ENCODE measurements around the gene FARP1.
"Not testable (repeated sequence)": the region's sequence is repeated elsewhere in the genome, so short reads cannot be mapped to it uniquely, and the experiment has no call there.

The FARP1 gene

DNA sequence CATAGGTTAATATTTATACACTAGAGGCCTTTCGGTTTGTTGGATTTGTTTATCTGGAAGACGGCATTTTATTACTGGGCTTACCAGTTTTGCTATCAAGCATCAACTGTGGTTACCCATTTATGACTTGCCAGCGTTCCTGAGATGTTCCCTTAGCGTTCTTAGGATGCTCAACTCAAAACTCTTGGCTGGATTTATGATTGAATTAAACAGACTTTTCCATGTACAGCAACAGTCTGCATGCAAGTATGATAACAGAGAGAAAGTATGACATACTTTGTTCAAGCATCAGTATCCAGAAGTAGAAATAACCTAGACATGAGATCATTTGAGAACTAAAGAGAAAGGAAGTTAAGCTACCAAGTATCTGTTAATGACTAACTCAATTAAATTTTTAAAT, 64.1 kb downstream of the FARP1 start:
- no peak for ATAC-seq

DNA sequence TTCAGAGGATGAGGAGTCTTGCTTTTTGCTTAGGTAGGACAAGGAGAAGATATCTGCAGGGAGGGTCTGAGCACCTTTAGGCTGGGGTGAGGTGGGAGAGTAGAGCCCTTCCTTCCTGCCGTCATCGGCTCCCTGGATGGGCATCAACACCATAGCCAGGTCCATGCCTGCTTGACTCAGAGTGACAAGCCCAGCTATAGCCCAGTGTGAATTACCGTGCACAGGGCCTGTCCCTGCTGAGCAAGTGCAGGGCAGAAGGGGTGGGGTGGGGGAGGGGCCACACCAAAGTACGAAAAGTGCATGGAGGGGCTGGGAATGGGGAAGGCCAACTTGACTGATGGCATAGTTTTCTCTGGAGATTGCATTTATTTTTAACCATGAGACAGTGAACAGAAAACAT, 64.5 kb downstream of the FARP1 start:
- ATAC-seq: no peak

DNA sequence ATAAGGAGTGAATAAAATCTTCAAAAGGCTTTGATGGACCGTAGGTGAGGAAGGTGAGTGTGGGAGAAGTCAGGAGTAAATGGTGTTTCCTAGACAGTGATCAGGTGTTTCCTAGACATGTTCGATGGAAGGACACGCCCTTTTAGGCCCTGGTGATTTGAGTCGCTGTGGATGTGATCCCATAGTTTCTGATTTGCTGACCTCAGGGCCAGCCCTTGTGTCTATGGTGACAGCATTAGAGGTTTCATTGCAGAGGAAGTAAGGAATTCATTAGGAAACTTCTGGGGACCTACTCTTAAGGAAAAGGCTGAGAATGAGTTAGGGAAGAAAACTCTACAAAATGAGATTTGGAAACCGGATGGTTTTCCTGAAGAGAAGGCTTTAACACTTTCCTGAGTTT, 65.7 kb downstream of the FARP1 start:
- no peak for ATAC-seq

DNA sequence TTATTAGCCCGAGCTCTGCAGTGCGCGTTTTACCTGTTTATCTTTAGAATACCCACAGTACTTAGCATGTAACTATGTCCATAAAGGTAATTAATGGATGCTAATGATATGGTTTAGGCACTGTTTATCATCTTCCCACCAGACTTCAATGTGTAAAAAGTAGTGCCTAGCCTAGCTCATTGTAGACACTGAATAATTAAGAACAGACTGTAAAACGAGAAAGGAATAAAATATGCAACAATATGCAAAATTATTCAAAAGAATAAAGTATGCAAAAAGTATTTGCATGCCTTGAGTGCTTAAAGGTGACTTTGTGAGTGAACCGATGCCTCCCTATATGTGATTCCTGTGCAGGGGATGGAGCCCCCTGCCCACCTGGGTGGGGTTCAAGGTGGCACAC, 69.9 kb downstream of the FARP1 start:
- no peak for ATAC-seq

DNA sequence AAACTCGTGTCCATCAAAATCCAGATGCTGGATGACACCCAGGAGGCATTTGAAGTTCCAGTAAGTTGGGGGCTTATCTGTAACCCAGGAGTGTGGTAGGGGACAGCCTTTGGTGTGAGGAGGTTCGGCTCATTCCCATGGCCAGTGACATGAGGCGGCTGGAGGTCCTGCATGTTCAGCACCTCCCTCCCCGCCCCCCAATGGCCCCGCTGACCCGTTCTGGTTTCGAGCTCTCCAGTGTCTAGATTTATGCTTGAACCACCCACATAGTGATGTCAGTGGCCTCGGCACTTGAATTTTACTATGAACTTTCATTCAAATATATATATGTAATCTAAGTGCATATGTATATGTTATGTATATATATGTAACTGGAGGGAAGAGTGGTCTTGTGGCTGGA, 70.5 kb downstream of the FARP1 start:
- no peak for ATAC-seq

DNA sequence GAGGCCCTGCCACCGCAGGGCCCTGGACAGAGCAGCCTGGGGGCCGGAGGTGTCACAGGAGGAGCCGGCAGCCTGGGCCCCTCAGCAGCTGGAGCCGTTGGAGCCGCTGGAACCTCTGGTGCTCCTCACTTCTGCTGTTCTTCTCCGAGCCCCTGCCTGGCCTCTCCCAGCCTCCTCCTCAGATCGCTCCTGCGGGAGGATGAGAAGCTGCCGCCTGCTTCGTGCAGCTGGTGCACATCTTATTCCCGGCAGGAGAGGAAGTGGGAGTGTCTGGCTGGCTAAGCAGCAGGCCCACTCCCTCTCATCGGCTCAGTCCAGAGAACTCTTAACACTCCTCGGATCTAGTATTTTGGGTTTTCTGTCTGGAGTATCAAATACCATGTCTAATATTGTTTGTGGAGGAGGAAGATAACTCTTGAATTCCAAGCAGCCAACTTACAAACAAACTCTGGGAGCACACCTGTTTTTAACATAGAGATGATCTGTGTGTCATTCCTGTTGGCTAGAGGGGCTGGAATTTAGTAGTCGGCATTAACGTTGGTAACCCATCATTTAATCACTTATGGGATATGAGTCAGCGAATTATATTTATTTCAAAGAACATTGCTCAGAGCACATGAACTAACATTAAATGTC, 71.2 kb downstream of the FARP1 start:
- ATAC-seq: no peak

DNA sequence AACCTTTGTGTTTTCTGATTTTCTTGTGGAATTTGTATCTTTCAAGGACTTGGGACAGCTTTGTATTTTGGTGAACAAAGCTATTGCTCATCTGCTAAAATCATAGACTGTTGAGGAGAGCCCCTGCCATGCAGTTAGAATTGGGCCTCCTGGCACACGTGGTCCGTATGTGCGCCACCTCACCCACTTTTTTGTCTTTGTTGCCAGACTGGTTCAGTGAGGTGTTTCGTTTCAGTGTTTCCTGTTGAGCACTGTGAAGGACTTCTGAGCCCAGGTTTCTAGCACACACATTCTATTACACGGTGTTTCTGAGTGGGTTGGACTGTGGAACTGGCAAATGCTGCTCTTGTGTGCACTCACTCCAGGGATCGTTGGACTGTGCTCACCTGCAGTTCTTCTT, 71.8 kb downstream of the FARP1 start:
- no peak for ATAC-seq

DNA sequence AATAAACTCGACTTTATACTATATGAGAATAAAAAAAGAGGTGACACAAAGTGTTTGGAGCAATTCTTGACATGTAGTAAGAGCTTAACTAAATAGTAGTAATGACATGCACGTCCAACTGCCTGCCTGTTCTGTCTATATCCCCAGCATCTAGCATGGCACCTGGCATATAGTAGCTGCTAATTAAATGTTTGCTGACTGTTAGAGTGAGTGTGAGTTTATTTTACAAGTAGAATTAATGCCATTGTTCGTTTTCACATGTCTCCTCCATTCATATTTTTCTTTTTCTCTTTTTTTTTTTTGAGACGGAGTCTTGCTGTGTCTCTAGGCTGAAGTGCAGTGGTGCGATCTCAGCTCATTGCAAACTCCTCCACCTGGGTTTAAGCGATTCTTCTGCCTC, 72.6 kb downstream of the FARP1 start:
- ATAC-seq: no peak

DNA sequence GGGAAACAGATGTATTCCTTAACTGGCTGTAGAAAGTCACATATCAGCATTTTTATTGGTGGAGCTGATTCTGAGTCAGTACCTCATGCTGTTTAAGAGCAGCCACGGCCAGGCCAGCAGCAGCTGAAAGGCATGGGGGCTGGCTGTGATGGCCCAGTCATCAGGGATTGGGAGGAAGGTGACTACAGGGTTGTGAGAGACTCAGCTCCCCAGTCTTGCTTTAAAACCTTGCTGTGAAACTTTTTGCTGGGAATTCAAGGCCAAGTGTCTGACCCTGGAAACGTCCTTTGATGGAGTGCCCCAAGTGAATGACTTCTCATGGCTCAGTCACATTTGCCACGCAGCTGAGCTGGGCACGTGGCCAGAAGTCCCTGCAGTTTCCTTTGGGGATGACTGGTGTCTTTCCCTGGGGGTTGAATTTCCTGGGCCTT, 73.3 kb downstream of the FARP1 start:
- no peak for ATAC-seq

DNA sequence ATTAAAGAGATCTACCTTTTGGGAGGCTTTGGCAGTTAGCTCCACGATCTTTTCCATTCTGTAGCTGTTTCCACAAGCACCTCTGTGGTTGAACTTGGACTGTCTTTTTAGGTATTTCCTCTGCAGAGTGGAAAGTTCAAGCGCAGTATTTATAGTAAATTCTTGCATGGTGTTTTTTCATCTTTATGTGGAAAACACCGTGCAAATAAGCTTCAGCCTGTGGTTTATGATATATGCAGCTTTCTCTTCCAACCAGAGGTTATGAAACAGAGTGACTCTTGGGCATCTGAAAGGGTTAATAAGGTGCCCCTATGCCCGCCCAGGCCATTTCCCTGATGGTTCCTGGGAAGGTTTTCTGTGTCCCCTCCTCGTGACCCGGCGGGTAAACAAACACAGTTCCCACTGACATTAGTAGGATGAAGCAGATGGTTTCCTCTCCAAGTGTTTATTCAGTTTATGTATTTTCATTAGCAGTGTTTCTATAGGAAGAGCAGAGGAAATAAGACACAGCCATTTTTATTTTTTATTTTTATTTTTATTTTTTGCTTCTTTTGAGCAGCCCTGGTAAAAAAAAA, 73.9 kb downstream of the FARP1 start:
- no peak for ATAC-seq

DNA sequence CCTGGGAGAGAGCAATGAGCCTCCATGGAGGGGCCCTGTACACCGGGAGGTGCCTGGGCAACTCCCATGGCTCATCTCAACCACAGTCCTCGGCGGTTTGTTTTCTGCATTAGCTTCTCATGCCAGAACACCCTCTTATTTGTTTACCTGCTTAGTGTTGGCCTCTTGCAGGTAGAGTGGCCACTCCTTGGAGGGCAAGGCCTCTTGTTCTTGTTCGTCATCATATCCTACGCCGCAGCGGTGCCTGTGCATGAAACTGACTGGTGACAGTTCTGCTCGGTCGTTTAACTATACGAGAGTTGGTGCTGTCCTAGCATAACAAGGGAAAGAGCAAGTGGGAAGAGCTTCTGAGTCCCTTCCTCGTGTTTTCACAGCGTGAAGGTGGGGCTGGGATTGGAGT, 74.7 kb downstream of the FARP1 start:
- no peak for ATAC-seq

DNA sequence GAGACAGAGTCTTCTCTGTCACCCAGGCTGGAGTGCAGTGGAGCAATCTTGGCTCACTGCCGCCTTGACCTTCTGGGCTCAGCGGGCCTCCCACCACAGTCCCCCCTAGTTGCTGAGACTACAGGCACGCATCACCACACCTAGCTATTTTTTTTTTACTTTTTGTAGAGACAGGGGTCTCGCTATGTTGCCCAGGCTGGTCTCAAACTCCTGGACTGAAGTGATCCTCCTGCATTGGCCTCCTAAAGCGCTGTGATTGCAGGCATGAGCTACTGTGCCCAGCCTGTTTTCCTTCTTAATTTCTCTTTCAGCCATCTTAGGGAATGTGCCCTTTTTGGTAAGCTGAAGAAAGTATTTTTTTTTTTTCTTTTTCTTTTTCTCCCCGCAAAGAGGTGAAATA, 76.8 kb downstream of the FARP1 start:
- ATAC-seq: no peak

DNA sequence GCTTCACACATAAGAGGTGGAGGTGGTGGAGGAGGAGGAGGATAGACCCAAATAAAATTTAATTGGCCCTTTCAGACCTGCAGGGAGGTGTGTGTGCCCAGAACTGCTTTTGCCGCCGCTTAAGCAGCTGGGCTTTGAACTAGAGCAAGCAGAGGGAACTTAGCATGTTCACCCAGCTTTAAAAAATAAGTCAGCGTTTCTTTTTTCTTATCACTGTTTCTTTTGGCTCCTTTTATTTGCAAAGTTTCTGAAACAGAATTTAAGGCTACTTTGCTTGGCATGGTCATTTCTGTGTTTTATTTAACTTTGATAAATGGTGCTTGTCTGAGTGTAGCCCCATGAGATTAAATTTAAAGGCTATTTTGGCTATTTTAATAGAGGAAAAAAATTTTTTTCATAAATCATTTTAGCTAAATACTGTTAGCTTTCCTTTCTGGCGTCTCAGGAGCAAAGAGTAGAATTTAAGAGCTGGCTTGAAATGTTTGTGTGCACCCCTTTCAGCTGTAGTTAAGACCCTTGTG, 77.4 kb downstream of the FARP1 start:
- no peak for ATAC-seq

DNA sequence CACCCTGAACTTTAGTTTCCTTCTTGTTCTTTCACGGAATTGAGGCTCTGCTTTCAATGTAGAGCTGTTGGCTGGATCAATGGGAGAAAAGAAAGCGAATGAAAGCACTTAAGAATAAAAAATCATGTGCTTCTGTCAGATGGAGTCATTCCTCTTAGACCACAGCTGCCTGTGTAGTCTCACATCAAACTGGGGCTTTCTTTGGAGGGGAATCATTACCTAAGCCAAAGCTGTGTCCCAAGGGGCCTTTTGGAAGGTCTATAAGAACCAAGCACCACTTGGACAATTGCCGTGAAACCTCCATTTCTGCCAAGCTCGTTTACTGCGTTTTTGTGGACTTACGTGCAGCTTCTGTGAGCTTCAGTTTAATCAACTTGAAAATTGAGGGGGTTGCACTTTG, 78.3 kb downstream of the FARP1 start:
- ATAC-seq: no peak

DNA sequence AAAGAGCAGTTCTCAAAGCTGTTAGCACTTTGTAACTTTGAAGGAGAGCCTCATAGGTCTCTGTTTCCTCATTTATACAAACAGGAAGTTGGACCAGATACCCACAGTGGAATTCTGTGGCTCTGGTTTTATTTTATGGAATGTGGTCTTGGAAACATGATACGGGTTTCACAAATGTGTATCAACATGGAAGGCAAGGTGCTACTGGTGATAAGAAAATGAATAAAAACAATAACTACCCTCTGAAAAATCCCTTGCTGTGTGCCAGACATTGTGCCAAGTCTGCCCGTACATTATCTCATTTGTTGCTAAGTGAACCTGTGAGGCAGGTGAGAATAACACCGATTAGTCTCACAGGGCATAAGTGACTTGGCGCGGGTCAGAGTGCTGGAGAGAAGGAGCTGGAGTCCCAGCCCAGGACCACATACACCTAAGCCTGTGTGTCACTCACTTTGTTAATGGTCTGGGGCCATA, 79.2 kb downstream of the FARP1 start:
- ATAC-seq: no peak

DNA sequence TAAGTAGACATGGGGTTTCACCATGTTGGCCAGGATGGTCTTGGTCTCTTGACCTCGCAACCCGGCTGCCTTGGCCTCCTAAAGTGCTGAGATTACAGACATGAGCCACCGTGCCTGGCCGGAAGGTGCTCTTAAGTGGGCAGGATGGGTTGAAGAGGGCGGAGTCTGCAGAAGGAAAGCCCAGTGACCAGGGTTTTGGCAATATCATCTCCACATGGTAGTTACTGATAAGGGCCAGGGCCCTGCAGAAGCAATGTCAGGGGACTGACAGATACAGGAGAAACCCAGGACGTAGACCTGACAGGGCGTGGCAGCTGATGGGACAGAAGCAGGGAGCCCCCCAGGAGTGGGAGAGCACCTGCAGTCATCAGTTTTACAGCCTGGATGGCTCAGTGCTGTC, 79.9 kb downstream of the FARP1 start:
- no peak for ATAC-seq

DNA sequence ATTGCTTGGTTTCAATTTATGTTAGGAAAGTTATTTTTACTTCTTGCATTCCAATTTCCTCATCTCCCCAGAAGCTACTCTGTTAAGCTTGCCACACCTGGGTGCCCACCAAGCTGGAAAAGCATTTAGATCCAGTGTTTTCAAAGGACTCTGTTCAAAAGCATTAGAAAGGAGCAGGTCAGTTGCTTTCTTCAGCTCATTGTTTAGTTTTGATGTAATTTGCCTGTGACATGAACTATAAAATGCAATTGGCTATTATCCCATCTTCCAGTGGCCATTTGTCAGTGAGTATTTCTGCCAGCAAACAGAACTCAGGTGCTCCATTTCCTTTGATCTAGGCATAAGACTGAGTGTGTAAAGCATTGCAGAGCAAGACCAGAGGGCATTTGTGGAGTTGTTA, 80.8 kb downstream of the FARP1 start:
- no peak for ATAC-seq

DNA sequence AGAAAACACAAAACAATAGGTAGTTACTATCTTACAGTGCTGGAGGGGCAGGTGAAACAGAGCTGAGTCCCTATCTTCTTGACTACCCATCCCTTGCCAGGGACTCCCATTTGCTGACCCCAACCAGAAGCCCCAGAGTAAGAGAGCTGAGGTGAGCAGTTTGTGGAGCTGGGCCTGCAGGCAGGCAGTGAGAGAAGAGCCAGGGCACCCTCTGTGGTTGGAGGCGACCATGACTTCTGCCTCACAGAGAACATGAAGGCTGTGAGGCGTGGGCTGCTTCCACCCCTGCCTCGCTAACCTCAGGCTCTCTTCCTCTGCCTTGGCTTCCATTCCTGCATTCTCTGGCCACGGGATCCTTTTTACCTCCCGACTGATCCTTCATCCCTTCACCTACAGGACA, 81.7 kb downstream of the FARP1 start:
- ATAC-seq: no peak

DNA sequence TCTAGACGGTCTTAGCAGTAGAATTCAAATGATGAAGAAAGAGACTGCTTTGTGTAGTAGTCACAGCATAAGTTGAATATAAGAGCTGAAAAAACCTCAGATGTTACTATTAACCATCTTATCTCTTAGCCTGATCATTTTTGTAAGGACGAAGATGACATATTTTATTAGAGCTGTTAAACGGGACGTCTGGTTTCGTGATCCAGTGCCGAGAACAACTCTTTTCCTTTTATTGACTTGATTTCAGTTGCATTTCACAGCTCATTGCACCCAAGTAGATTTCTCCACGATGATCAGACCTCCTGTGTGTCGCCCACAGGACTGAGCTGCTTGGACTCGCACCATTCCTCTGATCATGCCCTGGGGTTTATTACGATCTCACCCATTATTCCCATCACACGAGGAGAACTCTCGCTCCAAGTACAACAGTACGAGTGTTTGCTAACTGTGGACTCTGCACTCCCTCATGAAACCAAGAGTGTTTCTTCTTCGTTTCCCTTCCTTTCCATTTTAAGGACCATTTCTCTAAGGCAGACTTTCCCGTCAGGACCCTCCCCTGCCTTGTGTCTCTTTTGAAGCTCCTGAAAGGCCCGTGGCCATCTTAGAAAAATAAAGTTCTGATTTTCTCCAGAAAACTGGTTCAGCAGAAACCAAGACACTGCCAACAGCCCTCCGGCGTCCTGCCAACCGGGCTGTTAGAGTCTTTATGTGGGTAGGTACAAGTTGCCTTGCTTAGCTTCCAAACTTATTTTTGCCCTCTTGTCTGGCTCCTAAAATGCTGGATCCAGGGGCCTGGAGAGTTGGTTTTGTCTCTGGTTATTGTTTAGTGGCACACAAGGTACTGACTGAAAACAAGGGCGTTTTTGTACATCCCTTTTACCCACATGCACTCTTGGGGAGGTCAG, 82.4 kb downstream of the FARP1 start:
- ATAC-seq: no peak

DNA sequence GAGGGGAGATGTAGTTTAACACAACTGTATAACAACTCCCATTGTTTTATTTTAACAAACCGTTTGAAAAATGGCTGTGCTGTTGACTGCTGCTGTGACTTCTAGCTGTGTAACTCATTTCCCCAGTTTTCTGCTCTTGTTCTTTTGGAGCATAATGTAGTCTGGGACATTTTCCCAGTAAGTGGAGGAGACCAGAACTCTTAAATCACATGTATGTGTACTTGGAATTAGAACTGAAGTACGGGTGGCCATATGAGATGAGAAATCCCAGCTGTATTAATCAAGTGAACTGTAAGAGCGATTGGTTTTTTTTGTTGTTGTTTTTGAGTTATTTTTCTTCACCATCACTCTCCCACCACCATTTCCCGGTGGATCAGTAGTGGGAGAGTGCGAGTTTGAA, 83.6 kb downstream of the FARP1 start:
- no peak for ATAC-seq

DNA sequence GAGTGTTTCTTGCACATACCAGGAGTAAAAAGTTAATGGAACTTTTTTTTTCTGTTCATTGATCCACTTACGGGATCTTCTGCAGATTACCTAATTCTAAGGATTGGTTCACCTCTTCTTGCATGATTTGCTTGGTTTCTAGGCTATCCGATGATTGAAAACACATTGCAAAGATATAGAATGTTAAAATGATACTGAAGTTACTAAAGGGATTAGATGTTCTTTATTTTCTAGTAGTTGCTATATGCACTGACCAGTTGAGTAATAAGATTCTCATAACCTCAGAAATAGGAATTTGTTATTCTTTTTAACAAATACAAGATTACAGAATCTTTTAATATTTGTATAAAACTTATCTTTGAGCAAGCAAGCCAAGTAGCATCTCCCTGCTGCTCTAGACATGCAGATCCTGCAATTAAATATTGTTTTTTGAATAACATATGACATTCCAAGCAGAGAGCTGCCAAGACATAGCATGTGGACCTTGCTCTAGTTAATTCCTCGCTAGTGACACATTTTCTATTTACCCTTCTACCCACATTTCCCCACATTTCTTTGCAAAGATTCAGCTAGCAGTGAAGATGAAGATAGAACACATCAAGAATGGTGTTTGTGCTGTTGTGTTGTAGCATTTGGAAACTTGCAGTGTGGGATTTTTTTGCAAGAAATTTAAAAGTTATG, 85.9 kb downstream of the FARP1 start:
- no peak for ATAC-seq

DNA sequence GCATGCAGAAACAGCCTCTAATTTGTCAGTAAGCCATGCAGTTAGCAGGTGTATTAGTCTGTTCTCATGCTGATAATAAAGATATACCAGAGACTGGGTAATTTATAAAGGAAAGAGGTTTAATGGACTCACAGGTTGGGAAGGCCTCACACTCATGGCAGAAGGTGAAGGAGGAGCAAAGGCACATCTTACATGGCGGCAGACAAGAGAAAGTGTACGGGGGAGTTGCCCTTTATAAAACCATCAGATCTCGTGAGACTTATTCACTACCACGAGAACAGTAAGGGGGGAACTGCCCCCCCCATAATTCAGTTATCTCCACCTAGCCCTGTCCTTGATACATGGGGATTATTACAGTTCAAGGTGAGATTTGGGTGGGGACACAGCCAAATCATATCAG, 87.9 kb downstream of the FARP1 start:
- ATAC-seq: not testable (repeated sequence)

DNA sequence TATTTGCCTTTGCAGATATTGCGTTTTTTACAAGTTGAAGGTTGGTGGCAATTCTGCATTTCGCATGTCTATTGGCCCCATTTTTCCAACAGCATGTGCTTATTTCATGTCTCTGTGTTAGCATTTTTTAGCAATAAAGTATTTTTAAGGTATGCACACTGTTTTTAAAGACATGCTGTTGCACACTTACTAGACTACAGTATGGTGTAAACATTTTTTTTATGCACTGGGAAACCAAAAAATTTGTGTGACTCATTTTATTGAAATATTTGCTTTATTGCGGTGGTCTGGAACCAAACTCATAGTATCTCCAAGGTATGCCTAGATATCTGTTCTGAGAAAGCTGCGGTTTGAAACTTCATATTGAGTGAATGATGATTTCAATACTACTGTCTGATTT, 89.6 kb downstream of the FARP1 start:
- ATAC-seq: no peak
